Diencephalon (tissue), 1 donor: Measurements from ENCODE around the gene ZNF511. TPM values are rescaled to one million over a fixed set of nuclear protein-coding genes. Genes with fewer than 3 reads are reported as not detected.

Experiments
- small RNA-seq: library from RNA; depleted of rRNA; stranded (forward); fragments of <200 nt; gene quantifications from one replicate; pipeline ENCODE3, GENCODE V24; 2014
- total RNA-seq: library from RNA; depleted of rRNA; stranded (reverse); fragments of >200 nt; gene quantifications from one replicate; pipeline ENCODE4 v1.2.3, GENCODE V29; 2014

The ZNF511 gene
- total RNA-seq = 8.1 TPM

GRCh38 chr10:133308421-133309099, at the start of gene ZNF511, which contains the start of gene TUBGCP2:
Gene ZNF511, plus strand, starts transcription at chr10:133308914. Its CDS starts 30 bp downstream, at chr10:133308944.
Gene TUBGCP2, minus strand, starts transcription at chr10:133308872. Its CDS starts 5,931 bp downstream, at chr10:133302941.

GRCh38 chr10:133276435-133277201, 32.1 kb upstream of the ZNF511 start, which contains the start of gene ADAM8:
Gene ADAM8, minus strand, starts transcription at chr10:133276868. Its CDS starts 51 bp downstream, at chr10:133276817.

GRCh38 chr10:133336577-133337369, 28.1 kb downstream of the ZNF511 start, which contains the start of gene CALY:
Gene CALY, minus strand, starts transcription at chr10:133336896. Its CDS starts 7,907 bp downstream, at chr10:133328989.

GRCh38 chr10:133357285-133358161, 48.8 kb downstream of the ZNF511 start, which contains the start of gene FUOM:
Gene FUOM, minus strand, starts transcription at chr10:133358019. Its CDS starts 12 bp downstream, at chr10:133358007.

Small RNAs within 50 kb of the gene (small RNA-seq; reads per million reads assigned to genes)
- gene BANF1P2 = not detected

Other genes starting within 250 kb of the ZNF511 start
- gene ADGRA1, start 221.0 kb upstream of the ZNF511 start, total RNA-seq = 12.0 TPM
- 18.5 TPM for gene KNDC1, start 148.7 kb upstream of the ZNF511 start, total RNA-seq
- gene UTF1, start 78.7 kb upstream of the ZNF511 start, total RNA-seq = not detected
- 0.23 TPM for gene VENTX, start 71.1 kb upstream of the ZNF511 start, total RNA-seq
- gene ADAM8, start 32.0 kb upstream of the ZNF511 start, total RNA-seq = 1.4 TPM
- 45.2 TPM for gene TUBGCP2, start within 50 bp of the ZNF511 start, total RNA-seq
- gene CALY, start 28.0 kb downstream of the ZNF511 start, total RNA-seq = 36.4 TPM
- gene PRAP1, start 38.5 kb downstream of the ZNF511 start, total RNA-seq = not detected
- 6.5 TPM for gene FUOM, start 49.1 kb downstream of the ZNF511 start, total RNA-seq
- gene ECHS1, start 64.4 kb downstream of the ZNF511 start, total RNA-seq = 48.4 TPM
- 5.1 TPM for gene PAOX, start 70.3 kb downstream of the ZNF511 start, total RNA-seq
- gene MTG1, start 85.2 kb downstream of the ZNF511 start, total RNA-seq = 24.0 TPM
- 13.4 TPM for gene SPRN, start 115.7 kb downstream of the ZNF511 start, total RNA-seq
- gene SCART1, start 145.0 kb downstream of the ZNF511 start, total RNA-seq = 1.2 TPM
- 18.0 TPM for gene CYP2E1, start 218.4 kb downstream of the ZNF511 start, total RNA-seq